ENCODE measurements around the gene DCTN3. TPM values are rescaled to one million over a fixed set of nuclear protein-coding genes. Genes with fewer than 3 reads are reported as not detected.

Gene DCTN3
- total RNA-seq (10 to 100 TPM; 60.0 to 69.6 TPM), polyA plus RNA-seq (100 to 1,000 TPM; 117 to 140 (median 124) TPM), total RNA-seq (16.8 to 26.1 (median 24.0) reads per million in 6 experiments)

DNA sequence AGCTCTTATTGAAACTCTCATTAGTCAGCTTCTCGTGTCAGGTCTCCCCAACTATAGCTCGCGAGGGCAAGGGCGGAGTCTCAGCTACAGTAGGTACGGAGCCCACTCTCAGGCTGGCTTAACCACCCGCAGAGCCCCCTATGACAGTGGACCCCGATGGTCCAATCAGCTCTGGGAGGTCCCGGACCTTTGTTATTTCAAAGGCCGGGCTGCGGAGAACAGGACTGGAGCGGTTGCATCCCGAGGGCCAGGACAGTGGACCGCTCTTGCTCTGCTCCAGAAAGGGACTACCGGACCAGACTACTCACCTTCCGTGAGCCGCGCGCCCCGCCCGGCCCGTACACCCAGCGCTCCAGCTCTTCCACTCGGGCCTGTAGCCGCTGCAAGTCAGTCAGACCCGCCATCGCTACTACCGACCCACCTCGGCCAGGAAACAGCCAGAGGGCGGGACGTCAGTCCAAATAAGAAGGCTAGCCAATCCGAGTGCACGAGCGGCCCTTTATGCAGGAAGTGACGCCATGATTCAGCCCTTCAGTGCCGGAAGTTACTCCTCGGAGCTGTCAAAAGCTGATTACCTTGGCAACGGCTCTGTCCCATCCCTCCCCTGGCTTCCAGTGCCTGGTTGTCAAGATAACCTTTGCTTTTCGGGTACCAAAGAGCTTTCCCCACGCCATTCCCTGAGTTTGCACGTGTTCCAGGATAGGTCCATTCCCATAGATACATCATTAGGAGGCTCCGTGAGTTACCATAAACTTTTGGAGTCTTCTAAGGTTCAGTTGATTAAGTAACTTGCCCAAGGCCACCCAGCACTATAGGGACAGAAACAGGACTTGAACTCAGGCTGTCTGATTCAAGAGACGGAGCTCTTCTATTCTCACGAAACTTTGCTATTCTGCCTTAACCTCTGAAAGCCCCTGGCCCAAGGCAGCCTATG lies at the start of gene DCTN3:
Gene DCTN3 (minus strand): TSS at position 435 of the 934 bp plus-strand sequence. CDS start 31 bp downstream, at position 404.
- Mint-ChIP-seq H3K27ac (peak within 1 kb of the TSS; percentile 79 to 97 (median 93)), H3K9me3 (peaks cover 0 to 2% (median 0%) of the 10 kb centered on the region in 9 donors), H3K4me3 (peak within 1 kb of the TSS; percentile 92 to 98 (median 95)), H3K27me3 (peaks cover 14 to 32% (median 29%) of the 10 kb centered on the region in 5 donors), H3K4me1 (peaks cover 22 to 37% (median 35%) of the 10 kb centered on the region in 4 donors), H3K36me3 (peaks cover 7 to 27% (median 10%) of the 10 kb centered on the region in 3 donors)
- DNase-seq (peak; percentile 78 to 97 (median 90)), ATAC-seq (peak; percentile 97)
- POLR2A ChIA-PET, result interaction anchor here (0.7 to 2.4 kb wide), 11 partner anchors 8 to 1868 kb away, joined by 3 to 51 read pairs (median 4); partner anchors contain the start of genes ARID3C, GALT, RPP25L and SIGMAR1

- peaks cover 0 to 17% (median 5%) of the 10 kb centered on the region in 9 donors for H3K9me3 Mint-ChIP-seq
- peaks cover 30 to 59% (median 40%) of the 10 kb centered on the region in 4 donors for H3K4me1 Mint-ChIP-seq
- peak overlapping the region; percentile 74 to 99 (median 98) for H3K27ac Mint-ChIP-seq
- peaks cover 9 to 20% (median 10%) of the 10 kb centered on the region in 3 donors for H3K36me3 Mint-ChIP-seq
- DNase-seq (peak; percentile 77 to 94 (median 86)), ATAC-seq (peak; percentile 75 to 78)
- H3K4me3 Mint-ChIP-seq, result peak overlapping the region; percentile 82 to 96 (median 90)
- POLR2A ChIA-PET, result interaction anchor here (0.6 to 1.8 kb wide), 12 partner anchors 9 to 619 kb away, joined by 3 to 23 read pairs (median 4); partner anchors contain the start of genes DNAI1, FAM219A, FANCG and GALT
- H3K27me3 Mint-ChIP-seq, result no peaks in the 10 kb centered on the region
Measured at GRCh38 chr9:34665381-34666250, 45.3 kb upstream of the DCTN3 start.

DNA sequence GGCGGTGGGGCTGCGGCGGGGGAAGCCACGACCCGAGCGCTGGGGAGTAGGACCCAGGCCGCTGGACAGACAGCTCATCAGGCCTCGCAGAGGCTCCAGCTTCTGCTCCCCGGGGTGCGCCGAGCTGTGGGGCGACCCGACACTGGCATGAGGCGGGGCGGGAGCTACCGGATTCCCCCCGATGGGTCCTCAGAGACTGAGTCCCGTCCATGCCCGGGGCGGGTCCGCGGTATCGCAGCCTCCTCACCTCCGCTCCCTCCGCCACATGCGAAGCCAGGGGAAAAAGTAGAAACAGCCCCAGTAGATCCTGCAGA lies 44.7 kb upstream of the DCTN3 start:
- no peaks in the 10 kb centered on the region for H3K27me3 Mint-ChIP-seq
- POLR2A ChIA-PET, result interaction anchor here (0.5 to 1.8 kb wide), 14 partner anchors 9 to 523 kb away, joined by 3 to 23 read pairs (median 4); partner anchors contain the start of genes DCTN3, DNAI1, FAM219A and FANCG
- peak overlapping the region; percentile 82 to 96 (median 92) for H3K4me3 Mint-ChIP-seq
- peaks cover 10 to 20% (median 12%) of the 10 kb centered on the region in 3 donors for H3K36me3 Mint-ChIP-seq
- H3K9me3 Mint-ChIP-seq, result peaks cover 0 to 12% (median 5%) of the 10 kb centered on the region in 9 donors
- H3K27ac Mint-ChIP-seq, result peak overlapping the region; percentile 83 to 99 (median 97)
- H3K4me1 Mint-ChIP-seq, result peaks cover 30 to 59% (median 40%) of the 10 kb centered on the region in 4 donors
- DNase-seq, result no peak
- ATAC-seq, result peak; percentile 10 to 42

DNA sequence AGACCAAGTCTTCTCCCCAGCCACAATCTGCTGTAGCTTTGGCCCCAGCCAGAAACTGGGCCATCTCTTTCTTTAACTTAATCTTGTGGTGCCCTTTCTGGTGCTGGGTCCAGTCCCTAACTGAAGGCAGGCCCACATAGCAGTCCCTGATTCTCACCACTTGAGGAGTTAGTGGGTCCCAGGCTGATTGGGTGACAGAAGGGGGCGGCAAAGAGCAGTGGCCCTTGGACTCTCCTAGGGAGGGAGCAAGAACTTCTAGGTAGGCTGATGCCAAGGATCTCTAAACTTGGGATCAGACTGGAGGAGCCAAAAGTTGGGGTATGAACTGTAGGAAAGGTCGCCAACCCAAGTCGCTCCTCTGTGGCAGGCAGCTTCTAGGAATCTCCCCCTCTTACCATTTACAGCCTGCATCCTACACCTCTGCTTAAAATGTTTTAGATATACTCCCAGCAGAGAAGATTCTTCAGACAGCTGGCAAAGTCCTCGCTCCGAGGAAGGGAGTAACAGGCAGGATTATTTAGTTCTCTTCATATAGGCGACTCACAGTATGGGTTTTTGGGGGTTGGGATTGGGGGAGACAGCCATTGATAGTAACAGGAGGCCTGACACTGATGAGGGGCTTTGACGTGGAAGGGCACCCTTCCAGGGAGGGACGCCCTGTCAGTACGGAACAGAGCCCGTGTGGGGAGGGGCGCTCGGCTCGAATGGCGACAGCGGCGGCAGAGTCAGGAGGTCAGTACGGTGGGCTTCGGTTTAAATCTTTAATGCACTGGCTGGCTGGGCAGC lies 44.2 kb upstream of the DCTN3 start:
- peak; percentile 41 to 86 (median 67) for DNase-seq
- no peaks in the 10 kb centered on the region for H3K27me3 Mint-ChIP-seq
- H3K27ac Mint-ChIP-seq, result peak overlapping the region; percentile 83 to 99 (median 96)
- H3K4me3 Mint-ChIP-seq, result peak overlapping the region; percentile 82 to 96 (median 92)
- peaks cover 30 to 59% (median 40%) of the 10 kb centered on the region in 4 donors for H3K4me1 Mint-ChIP-seq
- peaks cover 0 to 8% (median 5%) of the 10 kb centered on the region in 9 donors for H3K9me3 Mint-ChIP-seq
- peaks cover 6 to 17% (median 12%) of the 10 kb centered on the region in 3 donors for H3K36me3 Mint-ChIP-seq
- POLR2A ChIA-PET, result interaction anchor here (0.5 to 4.5 kb wide), 14 partner anchors 8 to 522 kb away, joined by 3 to 39 read pairs (median 4); partner anchors contain the start of genes DCTN3, DNAI1, FAM219A and GALT
- peak; percentile 44 to 53 for ATAC-seq

DNA sequence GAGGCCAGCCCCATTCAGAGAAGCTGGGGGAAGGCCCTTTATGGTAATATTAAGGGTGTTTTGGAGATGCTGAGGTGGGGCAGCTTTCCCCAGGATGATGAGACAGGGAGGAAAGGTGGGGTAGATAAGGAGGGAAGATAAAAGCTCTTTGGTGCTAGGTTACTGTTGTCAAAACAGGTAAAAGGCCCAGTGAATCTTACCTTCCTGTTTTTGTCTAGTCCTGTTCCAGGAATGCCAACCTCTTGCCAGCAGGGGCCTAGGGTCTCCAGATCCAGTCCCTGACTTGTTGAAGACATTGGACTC lies 43.0 kb upstream of the DCTN3 start:
- H3K4me3 Mint-ChIP-seq, result peak overlapping the region in 9 of 10 donors; percentile 36 to 95 (median 74)
- H3K9me3 Mint-ChIP-seq, result no peaks in the 10 kb centered on the region
- H3K4me1 Mint-ChIP-seq, result peaks cover 30 to 59% (median 40%) of the 10 kb centered on the region in 4 donors
- peaks cover 0 to 12% (median 11%) of the 10 kb centered on the region in 3 donors for H3K36me3 Mint-ChIP-seq
- peak overlapping the region; percentile 79 to 99 (median 95) for H3K27ac Mint-ChIP-seq
- peak in 1 of 2 donors; percentile 12 for ATAC-seq
- POLR2A ChIA-PET, result interaction anchor here (1.0 to 4.5 kb wide), 3 partner anchors 16 to 27 kb away, joined by 3 to 39 read pairs (median 8); partner anchors contain the start of gene GALT
- DNase-seq, result peak in 3 of 10 donors; percentile 5 to 38 (median 30)
- no peaks in the 10 kb centered on the region for H3K27me3 Mint-ChIP-seq

DNA sequence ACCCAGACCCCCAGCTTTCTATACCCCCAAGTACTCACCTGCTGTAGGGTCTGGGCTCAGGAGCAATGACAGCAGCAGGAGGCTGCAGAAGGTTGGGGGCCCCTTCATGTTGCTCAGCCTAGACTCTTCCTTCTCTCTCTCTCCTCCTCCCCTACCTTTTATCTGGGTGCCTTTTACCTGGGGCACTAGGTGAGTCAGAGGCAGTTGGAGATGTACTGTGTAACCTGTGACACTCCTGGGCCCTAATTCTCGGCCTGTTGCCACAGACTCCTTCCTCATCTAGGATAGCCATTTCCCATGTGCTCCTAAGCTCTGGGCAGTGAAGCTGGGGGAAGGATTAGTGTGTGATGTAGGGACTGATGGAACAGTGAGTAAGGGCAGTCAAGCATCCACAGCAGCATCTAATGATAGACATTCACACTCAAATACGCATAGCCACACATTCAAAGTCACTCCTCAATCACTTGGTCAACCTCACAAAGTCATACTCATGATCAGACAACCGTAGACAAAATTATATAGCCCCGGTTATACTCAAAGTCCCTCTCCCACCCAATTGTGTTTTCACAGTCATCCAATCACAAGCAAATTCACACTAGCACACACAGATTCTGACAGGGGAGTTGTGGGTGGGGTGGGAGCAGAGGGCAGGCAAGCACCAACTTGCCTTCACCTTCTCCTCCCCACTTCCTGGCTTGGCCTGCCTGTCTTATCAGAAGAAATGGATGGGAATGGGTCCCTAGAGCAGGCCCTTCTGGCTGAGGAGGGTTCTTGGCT lies 42.4 kb upstream of the DCTN3 start, which contains the start of gene CCL27:
Gene CCL27 (minus strand): TSS at position 132 of the 777 bp plus-strand sequence. CDS start 24 bp downstream, at position 108.
- Mint-ChIP-seq H3K36me3 (peaks cover 0 to 12% (median 11%) of the 10 kb centered on the region in 3 donors), H3K27me3 (no peaks in the 10 kb centered on the region), H3K4me1 (peaks cover 30 to 58% (median 40%) of the 10 kb centered on the region in 4 donors), H3K4me3 (peak within 1 kb of the TSS in 9 of 10 donors; percentile 36 to 95 (median 74)), H3K27ac (peak within 1 kb of the TSS; percentile 79 to 99 (median 95)), H3K9me3 (no peaks in the 10 kb centered on the region)
- no peak for DNase-seq
- POLR2A ChIA-PET, result interaction anchor here (1.0 to 4.5 kb wide), 6 partner anchors 10 to 51 kb away, joined by 3 to 39 read pairs (median 6); partner anchors contain the start of genes GALT, RPP25L and SIGMAR1
- ATAC-seq, result no peak

DNA sequence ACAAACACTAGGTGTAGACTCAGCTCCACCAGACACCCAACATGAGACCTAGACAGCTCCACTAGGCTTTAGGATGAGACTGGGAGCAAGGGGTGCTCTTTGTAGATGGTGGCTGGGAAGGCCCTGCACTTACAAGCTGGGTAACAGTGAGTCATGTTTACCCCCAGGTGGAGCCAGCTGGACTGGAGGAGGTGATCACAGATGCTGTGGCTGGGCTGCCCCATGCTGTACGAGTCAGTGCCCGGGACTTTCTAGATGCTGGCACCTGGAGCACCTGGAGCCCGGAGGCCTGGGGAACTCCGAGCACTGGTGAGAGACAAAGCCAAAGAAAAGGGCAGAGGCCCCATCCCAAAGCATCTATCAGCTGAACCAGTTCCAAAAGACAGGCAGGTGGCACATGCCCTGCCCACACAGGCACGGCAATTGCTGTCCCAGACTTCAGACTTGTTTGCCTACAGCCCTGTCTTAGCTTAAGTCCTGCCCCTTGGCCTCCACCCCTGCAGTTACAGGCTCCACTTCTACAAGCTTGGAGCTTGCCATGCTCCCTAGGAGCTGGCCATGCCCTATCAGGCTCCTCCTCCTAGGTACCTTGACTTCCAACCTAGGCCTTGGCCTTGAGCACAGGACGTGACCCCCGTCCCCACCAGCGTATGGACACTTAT lies 39.4 kb upstream of the DCTN3 start:
- no peak overlapping the region for H3K4me3 Mint-ChIP-seq
- DNase-seq, result no peak
- peaks cover 0 to 12% (median 11%) of the 10 kb centered on the region in 3 donors for H3K36me3 Mint-ChIP-seq
- POLR2A ChIA-PET, result interaction anchor here (2.5 to 4.5 kb wide), 3 partner anchors 12 to 22 kb away, joined by 10 to 39 read pairs (median 24); partner anchors contain the start of genes GALT and SIGMAR1
- no peaks in the 10 kb centered on the region for H3K27me3 Mint-ChIP-seq
- ATAC-seq, result no peak
- no peak overlapping the region for H3K27ac Mint-ChIP-seq
- peaks cover 27 to 34% (median 31%) of the 10 kb centered on the region in 4 donors for H3K4me1 Mint-ChIP-seq
- no peaks in the 10 kb centered on the region for H3K9me3 Mint-ChIP-seq

DNA sequence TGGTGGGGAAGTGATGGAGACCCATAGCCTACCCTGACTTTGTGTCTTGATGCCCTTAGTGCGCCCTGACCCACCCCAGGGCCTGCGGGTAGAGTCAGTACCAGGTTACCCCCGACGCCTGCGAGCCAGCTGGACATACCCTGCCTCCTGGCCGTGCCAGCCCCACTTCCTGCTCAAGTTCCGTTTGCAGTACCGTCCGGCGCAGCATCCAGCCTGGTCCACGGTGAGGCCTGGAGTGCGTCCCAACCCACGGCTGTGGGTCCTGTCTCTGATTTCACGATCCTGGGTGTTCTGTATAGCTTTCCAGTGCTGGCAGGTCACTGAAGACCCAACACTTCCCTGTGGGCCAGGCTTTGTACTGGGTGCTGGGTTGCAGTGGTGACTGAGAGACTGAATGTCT lies 38.2 kb upstream of the DCTN3 start:
- H3K27me3 Mint-ChIP-seq, result no peaks in the 10 kb centered on the region
- peaks cover 0 to 12% (median 11%) of the 10 kb centered on the region in 3 donors for H3K36me3 Mint-ChIP-seq
- H3K27ac Mint-ChIP-seq, result peak overlapping the region in 2 of 10 donors; percentile 28 to 31
- DNase-seq, result no peak
- ATAC-seq, result no peak
- H3K9me3 Mint-ChIP-seq, result no peaks in the 10 kb centered on the region
- POLR2A ChIA-PET, result interaction anchor here (0.6 to 3.9 kb wide), 3 partner anchors 10 to 974 kb away, joined by 3 to 24 read pairs (median 10); partner anchors contain the start of genes GALT and SIGMAR1
- peaks cover 15 to 29% (median 23%) of the 10 kb centered on the region in 4 donors for H3K4me1 Mint-ChIP-seq
- H3K4me3 Mint-ChIP-seq, result no peak overlapping the region

GRCh38 chr9:34656992-34657391 lies 36.7 kb upstream of the DCTN3 start:
- no peaks in the 10 kb centered on the region for H3K27me3 Mint-ChIP-seq
- H3K4me1 Mint-ChIP-seq, result peaks cover 16 to 29% (median 23%) of the 10 kb centered on the region in 4 donors
- no peak overlapping the region for H3K4me3 Mint-ChIP-seq
- no peaks in the 10 kb centered on the region for H3K9me3 Mint-ChIP-seq
- peaks cover 0 to 12% (median 11%) of the 10 kb centered on the region in 3 donors for H3K36me3 Mint-ChIP-seq
- POLR2A ChIA-PET, result interaction anchor here (1.2 to 3.9 kb wide), 3 partner anchors 8 to 19 kb away, joined by 3 to 24 read pairs (median 10); partner anchors contain the start of genes GALT and SIGMAR1
- ATAC-seq, result no peak
- H3K27ac Mint-ChIP-seq, result no peak overlapping the region
- no peak for DNase-seq

Measured in naive thymus-derived CD8-positive, alpha-beta T cell (primary cell).